Loucy (cell line): ENCODE data around the gene VWF.

Experiments
- H2AFZ ChIP-seq: fragments of 200-600 bp; sonication (generic); 2 replicates; pipeline ENCODE4 v1.6.0; 2016; ENCODE audit warnings: antibody characterized with exemption, mild to moderate bottlenecking, low read length, moderate library complexity
- H3F3A ChIP-seq: fragments of 200-600 bp; 2 replicates; pipeline ENCODE4 v1.6.0; 2016; ENCODE audit warnings: antibody characterized with exemption, low read depth, mild to moderate bottlenecking
- H3K27me3 ChIP-seq: fragments of 200-600 bp; sonication (generic); 2 replicates; pipeline ENCODE4 v1.6.1; 2014; ENCODE audit warnings: low read length, mild to moderate bottlenecking; ENCODE audit not compliant: insufficient read depth, poor library complexity, severe bottlenecking
- H3K36me3 ChIP-seq: fragments of 200-600 bp; sonication (generic); 2 replicates; pipeline ENCODE4 v1.6.1; 2016; ENCODE audit warnings: low read length; ENCODE audit not compliant: insufficient read depth
- H3K4me1 ChIP-seq: fragments of 200-600 bp; sonication (generic); 2 replicates; pipeline ENCODE4 v1.5.1; 2014; ENCODE audit warnings: low read length, mild to moderate bottlenecking; ENCODE audit not compliant: insufficient read depth, poor library complexity, severe bottlenecking
- H3K4me2 ChIP-seq: fragments of 200-600 bp; sonication (generic); 2 replicates; pipeline ENCODE4 v1.6.0; 2014; ENCODE audit warnings: antibody characterized with exemption, low read length, low read depth, mild to moderate bottlenecking; ENCODE audit not compliant: poor library complexity, severe bottlenecking
- H3K4me3 ChIP-seq: fragments of 200-600 bp; sonication (generic); 2 replicates; pipeline ENCODE4 v1.5.1; 2014; ENCODE audit warnings: low read length, mild to moderate bottlenecking, mixed read lengths; ENCODE audit not compliant: poor library complexity, severe bottlenecking
- H3K79me2 ChIP-seq: fragments of 200-600 bp; sonication (generic); 2 replicates; pipeline ENCODE4 v1.6.1; 2014; ENCODE audit warnings: low read length; ENCODE audit not compliant: insufficient read depth
- H3K9ac ChIP-seq: fragments of 200-600 bp; sonication (generic); 2 replicates; pipeline ENCODE4 v1.6.0; 2014; ENCODE audit warnings: mild to moderate bottlenecking, low read depth, low read length, moderate library complexity; ENCODE audit not compliant: poor library complexity, severe bottlenecking
- H3K9me2 ChIP-seq: fragments of 200-600 bp; sonication (generic); replicated peaks from 2 replicates; pipeline ENCODE4 v1.6.1; 2016; ENCODE audit warnings: low read depth, low read length, mixed read lengths
- H3K9me3 ChIP-seq: fragments of 200-600 bp; sonication (generic); 2 replicates; pipeline ENCODE4 v1.6.1; 2014; ENCODE audit warnings: mild to moderate bottlenecking, antibody characterized with exemption, low read length, low read depth; ENCODE audit not compliant: insufficient read depth
- H4K20me1 ChIP-seq: fragments of 200-600 bp; sonication (generic); 2 replicates; pipeline ENCODE4 v1.6.0; 2014; ENCODE audit warnings: antibody characterized with exemption, low read length, mild to moderate bottlenecking; ENCODE audit not compliant: insufficient read depth, poor library complexity, severe bottlenecking
- CTCF ChIP-seq: fragments of 200-600 bp; sonication (generic); conservative IDR thresholded peaks from 2 replicates; pipeline ENCODE4 v1.5.1; 2014; ENCODE audit warnings: mild to moderate bottlenecking, antibody characterized with exemption, low read length
- EZH2phosphoT487 ChIP-seq: fragments of 200-600 bp; IDR thresholded peaks from 2 replicates; pipeline ENCODE4 v1.6.1; 2018; ENCODE audit warnings: antibody characterized with exemption, mild to moderate bottlenecking, moderate library complexity, borderline replicate concordance

Gene VWF

DNA sequence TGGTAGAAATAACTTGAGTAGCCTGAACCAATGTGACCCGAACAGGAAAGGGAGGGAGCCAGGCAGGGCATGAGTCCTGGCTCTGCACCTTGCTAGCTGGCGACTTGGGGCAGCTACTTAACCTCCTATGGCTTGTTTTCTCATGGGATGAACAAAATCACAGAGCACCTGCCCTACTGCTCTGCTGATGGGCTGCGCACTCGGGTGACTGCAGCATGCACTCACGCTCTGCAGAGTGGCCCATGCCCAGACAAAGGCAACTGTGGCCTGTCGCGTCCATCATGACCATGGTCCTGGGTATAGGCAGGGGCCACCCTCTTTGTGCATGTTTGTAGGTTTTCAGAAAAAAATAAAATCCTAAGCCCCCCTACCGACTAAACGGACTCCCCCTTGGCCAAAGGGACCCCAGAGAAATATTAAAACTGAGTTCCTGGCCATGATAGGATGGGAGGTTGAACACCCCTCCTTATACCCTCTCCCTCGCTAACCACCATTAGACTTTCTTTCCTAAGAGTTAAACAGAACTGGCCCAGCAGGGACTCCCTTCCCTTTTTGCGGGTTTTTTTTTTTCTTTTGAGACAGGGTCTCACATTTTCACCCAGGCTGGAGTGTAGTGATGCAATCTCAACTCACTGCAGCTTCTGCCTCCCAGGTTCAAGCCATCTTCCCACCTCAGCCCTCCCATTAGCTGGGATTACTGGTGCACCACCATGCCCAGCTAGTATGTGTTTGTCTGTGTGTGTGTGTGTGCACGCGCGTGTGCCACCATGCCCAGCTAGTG, 32.5 kb downstream of the VWF start:
- Histone ChIP-seq H2AFZ (no peak overlapping the region), H3K9me3 (no peaks in the 10 kb centered on the region), H3K27me3 (no peaks in the 10 kb centered on the region), H4K20me1 (no peaks in the 10 kb centered on the region), H3K9ac (no peak overlapping the region), H3F3A (no peaks in the 10 kb centered on the region), H3K9me2 (no peaks in the 10 kb centered on the region), H3K79me2 (no peaks in the 10 kb centered on the region), H3K4me2 (no peak overlapping the region), H3K4me3 (no peak overlapping the region), H3K36me3 (no peaks in the 10 kb centered on the region), H3K4me1 (no peaks in the 10 kb centered on the region)
- TF ChIP-seq EZH2phosphoT487 = no peak

- Histone ChIP-seq H3K9me3 (no peaks in the 10 kb centered on the region), H3K4me2 (no peak overlapping the region), H4K20me1 (no peaks in the 10 kb centered on the region), H3K4me1 (no peaks in the 10 kb centered on the region), H3K9me2 (no peaks in the 10 kb centered on the region), H3K27me3 (no peaks in the 10 kb centered on the region), H3K36me3 (no peaks in the 10 kb centered on the region), H3K9ac (no peak overlapping the region), H3K4me3 (no peak overlapping the region), H2AFZ (no peak overlapping the region), H3K79me2 (no peaks in the 10 kb centered on the region), H3F3A (no peaks in the 10 kb centered on the region)
- TF ChIP-seq CTCF = no peak
- no peak for TF ChIP-seq EZH2phosphoT487
Observed at GRCh38 chr12:6090803-6091202, 33.7 kb downstream of the VWF start.

GRCh38 chr12:6088921-6089747, 35.3 kb downstream of the VWF start:
- Histone ChIP-seq H3K27me3 (no peaks in the 10 kb centered on the region), H3K9ac (no peak overlapping the region), H4K20me1 (no peaks in the 10 kb centered on the region), H3K4me1 (no peaks in the 10 kb centered on the region), H3K36me3 (no peaks in the 10 kb centered on the region), H3K9me2 (no peaks in the 10 kb centered on the region), H3F3A (no peaks in the 10 kb centered on the region), H3K79me2 (no peaks in the 10 kb centered on the region), H3K4me2 (no peak overlapping the region), H2AFZ (no peak overlapping the region), H3K4me3 (no peak overlapping the region), H3K9me3 (no peaks in the 10 kb centered on the region)
- TF ChIP-seq CTCF = no peak
- no peak for TF ChIP-seq EZH2phosphoT487
